Heart left ventricle (tissue), 13 donors: Measurements from ENCODE around the gene TAB2.

Source experiments
- CTCF ChIP-seq, 12 donors: fragments of 200-600 bp; sonication (generic) in 4 of 12; IDR thresholded peaks; one replicate each; pipeline versions ENCODE4 v1.5.0 to v1.8.0; 2018 to 2022; ENCODE audit warnings: antibody characterized with exemption in 12 of 12, mild to moderate bottlenecking in 5 of 12
- POLR2A ChIP-seq, 2 donors: fragments of 450-650 bp; IDR thresholded peaks; one replicate each; pipeline ENCODE4 v1.6.1; 2017; ENCODE audit warnings: antibody characterized with exemption in 2 of 2, mild to moderate bottlenecking in 2 of 2, moderate library complexity in 2 of 2
- donor health status: ischemic (EF 13 %, LVEDD 7.1; RV severe dilation, severe dysfunction).
- donor health status: DM: no; HTN: yes; CAD: no.
- donor health status: DM: no; HTN: no; CAD: no.
- donor health status: ischemic (EF 25% LVEDD 6.9; RV normal size, moderate dysfunction).
- donor health status: ischemic (EF 25% LVEDD 5.7; RV mildly dilated, moderate dysfunction).
- donor health status: ischemic (EF 35%, LVEDD 5.7; RV mildly dilated, moderate dysfunction).
- donor health status: nonischemic (EF 11% LVEDD 7.7; RV severe dilation, severe dysfunction).
- donor health status: DM: yes; HTN: yes; CAD: no.
- donor health status: PGD.
- donor health status: ischemic (EF 29% LVEDD 5.4; RV normal size, mild dysfunction).
- donor health status: nonischemic (EF 23%, LVEDD 6.1; RV moderate dilation, normal function).

- TF ChIP-seq CTCF (IDR thresholded peaks at IDR 0.05) = no peak
- TF ChIP-seq POLR2A (IDR thresholded peaks at IDR 0.05) = no peak
Observed at GRCh38 chr6:149324428-149324827, 6.9 kb downstream of the TAB2 start.
